Endometrial microvascular endothelial cells (primary cell): ENCODE measurements around the gene SLC50A1. TPM values are rescaled to one million over a fixed set of nuclear protein-coding genes. Genes with fewer than 3 reads are reported as not detected.

Experiments
- in situ Hi-C: cut with HindIII; loops from 2 replicates; pipeline ENCODE4 v1.10.0; 2017; ENCODE audit warnings: low sequenced_read_pairs, low pct_unique_long_range_greater_than_20kb; ENCODE audit errors: inconsistent ontology term
- total RNA-seq: library from RNA; depleted of rRNA; stranded (reverse); fragments of >200 nt; gene quantifications from one replicate; pipeline ENCODE4 v1.2.3, GENCODE V29; 2015; ENCODE audit errors: inconsistent ontology term

Gene SLC50A1
- total RNA-seq, result 47.1 TPM

- in situ Hi-C loops, result no loop called here
These were observed at the start of gene SLC50A1 for GRCh38 chr1:155135415-155136028. Gene SLC50A1 (plus strand): TSS chr1:155135852. CDS start chr1:155135912, 60 bp downstream.

- in situ Hi-C loops, result no loop called here
These were observed 49.4 kb upstream of the SLC50A1 start for GRCh38 chr1:155086128-155086741.

GRCh38 chr1:155086856-155087535 is 48.7 kb upstream of the SLC50A1 start:
- in situ Hi-C loops, result no loop called here

GRCh38 chr1:155091071-155092051 is 44.3 kb upstream of the SLC50A1 start:
- in situ Hi-C loops, result no loop called here

GRCh38 chr1:155092131-155092530 is 43.5 kb upstream of the SLC50A1 start:
- in situ Hi-C loops, result no loop called here

- in situ Hi-C loops, result no loop called here
These were observed 43.0 kb upstream of the SLC50A1 start for GRCh38 chr1:155092641-155093040.

- in situ Hi-C loops, result no loop called here
These were observed 41.6 kb upstream of the SLC50A1 start for GRCh38 chr1:155093911-155094621.

- in situ Hi-C loops, result no loop called here
These were observed 41.1 kb upstream of the SLC50A1 start for GRCh38 chr1:155094622-155094948.

GRCh38 chr1:155099331-155099730 is 36.3 kb upstream of the SLC50A1 start:
- in situ Hi-C loops, result no loop called here

GRCh38 chr1:155103325-155103724 is 32.3 kb upstream of the SLC50A1 start:
- in situ Hi-C loops, result no loop called here

- in situ Hi-C loops, result no loop called here
These were observed 30.8 kb upstream of the SLC50A1 start for GRCh38 chr1:155104605-155105534.

GRCh38 chr1:155105604-155106011 is 30.0 kb upstream of the SLC50A1 start:
- in situ Hi-C loops, result no loop called here

- in situ Hi-C loops, result no loop called here
These were observed 28.8 kb upstream of the SLC50A1 start for GRCh38 chr1:155106862-155107261.

GRCh38 chr1:155107309-155108264 is 28.1 kb upstream of the SLC50A1 start:
- in situ Hi-C loops, result no loop called here

- in situ Hi-C loops, result no loop called here
These were observed 27.4 kb upstream of the SLC50A1 start for GRCh38 chr1:155108296-155108695.

- in situ Hi-C loops, result no loop called here
These were observed 25.3 kb upstream of the SLC50A1 start for GRCh38 chr1:155110381-155110780.

GRCh38 chr1:155110826-155111225 is 24.8 kb upstream of the SLC50A1 start:
- in situ Hi-C loops, result no loop called here
